Raji (cell line): ENCODE results near the gene HAPSTR1.

Experiments
- POLR2A ChIP-seq: IDR thresholded peaks from 2 replicates; pipeline ENCODE4 v1.6.1; 2011; ENCODE audit warnings: low read depth, low read length, control low read depth; ENCODE audit not compliant: insufficient read depth

Gene HAPSTR1

GRCh38 chr16:9090960-9091866, at the start of gene HAPSTR1:
Gene HAPSTR1, plus strand, starts transcription at chr16:9091644. Its CDS starts 401 bp downstream, at chr16:9092045.
- TF ChIP-seq POLR2A = peak; percentile 84

- no peak for TF ChIP-seq POLR2A
These were observed 48.9 kb upstream of the HAPSTR1 start for GRCh38 chr16:9042533-9042932.

- no peak for TF ChIP-seq POLR2A
These were observed 48.3 kb upstream of the HAPSTR1 start for GRCh38 chr16:9042964-9043680.

GRCh38 chr16:9046667-9047055, 44.8 kb upstream of the HAPSTR1 start:
- TF ChIP-seq POLR2A = no peak

- no peak for TF ChIP-seq POLR2A
These were observed 43.6 kb upstream of the HAPSTR1 start for GRCh38 chr16:9047689-9048301.

GRCh38 chr16:9048302-9048700, 43.1 kb upstream of the HAPSTR1 start:
- TF ChIP-seq POLR2A = no peak

GRCh38 chr16:9049241-9049640, 42.2 kb upstream of the HAPSTR1 start:
- no peak for TF ChIP-seq POLR2A

GRCh38 chr16:9050102-9050830, 41.2 kb upstream of the HAPSTR1 start:
- no peak for TF ChIP-seq POLR2A

GRCh38 chr16:9053006-9053601, 38.3 kb upstream of the HAPSTR1 start:
- TF ChIP-seq POLR2A = no peak

- no peak for TF ChIP-seq POLR2A
These were observed 37.0 kb upstream of the HAPSTR1 start for GRCh38 chr16:9054460-9054859.

GRCh38 chr16:9055115-9055514, 36.3 kb upstream of the HAPSTR1 start:
- TF ChIP-seq POLR2A = no peak

GRCh38 chr16:9055661-9056060, 35.8 kb upstream of the HAPSTR1 start:
- TF ChIP-seq POLR2A = no peak

- TF ChIP-seq POLR2A = no peak
These were observed 35.4 kb upstream of the HAPSTR1 start for GRCh38 chr16:9056061-9056460.

- TF ChIP-seq POLR2A = no peak
These were observed 33.2 kb upstream of the HAPSTR1 start for GRCh38 chr16:9058211-9058610.

GRCh38 chr16:9060225-9060624, 31.2 kb upstream of the HAPSTR1 start:
- TF ChIP-seq POLR2A = no peak
